ENCODE measurements around the gene AXDND1.

DNA sequence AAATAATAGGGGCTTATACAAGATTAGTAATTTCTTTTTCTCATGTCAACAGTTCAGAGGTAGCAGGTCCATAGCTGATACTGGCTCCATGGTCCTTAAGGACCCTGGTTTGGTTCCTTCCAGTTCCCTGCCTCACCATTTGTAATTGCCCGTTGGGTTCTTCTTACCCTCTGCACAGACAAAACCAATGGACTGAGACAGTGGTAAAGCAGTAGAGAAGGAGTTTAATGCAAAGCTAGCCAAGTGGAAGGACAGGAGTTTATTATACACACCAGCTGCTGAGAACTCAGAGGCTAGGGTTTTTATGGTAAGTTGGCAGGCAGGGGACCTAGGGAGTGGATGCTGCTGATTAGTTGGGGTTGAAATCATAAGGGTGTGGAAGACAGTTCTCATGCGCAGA is 35.9 kb upstream of the AXDND1 start:
- TF ChIP-seq, protein P1, sequence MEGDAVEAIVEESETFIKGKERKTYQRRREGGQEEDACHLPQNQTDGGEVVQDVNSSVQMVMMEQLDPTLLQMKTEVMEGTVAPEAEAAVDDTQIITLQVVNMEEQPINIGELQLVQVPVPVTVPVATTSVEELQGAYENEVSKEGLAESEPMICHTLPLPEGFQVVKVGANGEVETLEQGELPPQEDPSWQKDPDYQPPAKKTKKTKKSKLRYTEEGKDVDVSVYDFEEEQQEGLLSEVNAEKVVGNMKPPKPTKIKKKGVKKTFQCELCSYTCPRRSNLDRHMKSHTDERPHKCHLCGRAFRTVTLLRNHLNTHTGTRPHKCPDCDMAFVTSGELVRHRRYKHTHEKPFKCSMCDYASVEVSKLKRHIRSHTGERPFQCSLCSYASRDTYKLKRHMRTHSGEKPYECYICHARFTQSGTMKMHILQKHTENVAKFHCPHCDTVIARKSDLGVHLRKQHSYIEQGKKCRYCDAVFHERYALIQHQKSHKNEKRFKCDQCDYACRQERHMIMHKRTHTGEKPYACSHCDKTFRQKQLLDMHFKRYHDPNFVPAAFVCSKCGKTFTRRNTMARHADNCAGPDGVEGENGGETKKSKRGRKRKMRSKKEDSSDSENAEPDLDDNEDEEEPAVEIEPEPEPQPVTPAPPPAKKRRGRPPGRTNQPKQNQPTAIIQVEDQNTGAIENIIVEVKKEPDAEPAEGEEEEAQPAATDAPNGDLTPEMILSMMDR (conservative IDR thresholded peaks at IDR 0.05; ENCODE audit: low read depth in 2 of 2), result no peak
- TF ChIP-seq, protein P2, sequence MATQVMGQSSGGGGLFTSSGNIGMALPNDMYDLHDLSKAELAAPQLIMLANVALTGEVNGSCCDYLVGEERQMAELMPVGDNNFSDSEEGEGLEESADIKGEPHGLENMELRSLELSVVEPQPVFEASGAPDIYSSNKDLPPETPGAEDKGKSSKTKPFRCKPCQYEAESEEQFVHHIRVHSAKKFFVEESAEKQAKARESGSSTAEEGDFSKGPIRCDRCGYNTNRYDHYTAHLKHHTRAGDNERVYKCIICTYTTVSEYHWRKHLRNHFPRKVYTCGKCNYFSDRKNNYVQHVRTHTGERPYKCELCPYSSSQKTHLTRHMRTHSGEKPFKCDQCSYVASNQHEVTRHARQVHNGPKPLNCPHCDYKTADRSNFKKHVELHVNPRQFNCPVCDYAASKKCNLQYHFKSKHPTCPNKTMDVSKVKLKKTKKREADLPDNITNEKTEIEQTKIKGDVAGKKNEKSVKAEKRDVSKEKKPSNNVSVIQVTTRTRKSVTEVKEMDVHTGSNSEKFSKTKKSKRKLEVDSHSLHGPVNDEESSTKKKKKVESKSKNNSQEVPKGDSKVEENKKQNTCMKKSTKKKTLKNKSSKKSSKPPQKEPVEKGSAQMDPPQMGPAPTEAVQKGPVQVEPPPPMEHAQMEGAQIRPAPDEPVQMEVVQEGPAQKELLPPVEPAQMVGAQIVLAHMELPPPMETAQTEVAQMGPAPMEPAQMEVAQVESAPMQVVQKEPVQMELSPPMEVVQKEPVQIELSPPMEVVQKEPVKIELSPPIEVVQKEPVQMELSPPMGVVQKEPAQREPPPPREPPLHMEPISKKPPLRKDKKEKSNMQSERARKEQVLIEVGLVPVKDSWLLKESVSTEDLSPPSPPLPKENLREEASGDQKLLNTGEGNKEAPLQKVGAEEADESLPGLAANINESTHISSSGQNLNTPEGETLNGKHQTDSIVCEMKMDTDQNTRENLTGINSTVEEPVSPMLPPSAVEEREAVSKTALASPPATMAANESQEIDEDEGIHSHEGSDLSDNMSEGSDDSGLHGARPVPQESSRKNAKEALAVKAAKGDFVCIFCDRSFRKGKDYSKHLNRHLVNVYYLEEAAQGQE (IDR thresholded peaks at IDR 0.05; ENCODE audit: unreplicated experiment), result no peak
- TF ChIP-seq EZH2phosphoT487 (IDR thresholded peaks at IDR 0.05; ENCODE audit: unreplicated experiment) (no peak), EZH2 (IDR thresholded peaks at IDR 0.05; ENCODE audit: low read depth, unreplicated experiment) (no peak), CREB1 (CRISPR knock-in tag; IDR thresholded peaks at IDR 0.05; ENCODE audit: low read depth) (no peak), POLR2AphosphoS5 (IDR thresholded peaks at IDR 0.05; ENCODE audit: low read depth) (no peak), ZNF331 (CRISPR knock-in tag; IDR thresholded peaks at IDR 0.05; ENCODE audit: low read depth) (no peak), NANOG (IDR thresholded peaks at IDR 0.05; ENCODE audit: borderline replicate concordance) (no peak), JUNB (IDR thresholded peaks at IDR 0.05; ENCODE audit: unreplicated experiment) (no peak)
- TF ChIP-seq, protein P3, sequence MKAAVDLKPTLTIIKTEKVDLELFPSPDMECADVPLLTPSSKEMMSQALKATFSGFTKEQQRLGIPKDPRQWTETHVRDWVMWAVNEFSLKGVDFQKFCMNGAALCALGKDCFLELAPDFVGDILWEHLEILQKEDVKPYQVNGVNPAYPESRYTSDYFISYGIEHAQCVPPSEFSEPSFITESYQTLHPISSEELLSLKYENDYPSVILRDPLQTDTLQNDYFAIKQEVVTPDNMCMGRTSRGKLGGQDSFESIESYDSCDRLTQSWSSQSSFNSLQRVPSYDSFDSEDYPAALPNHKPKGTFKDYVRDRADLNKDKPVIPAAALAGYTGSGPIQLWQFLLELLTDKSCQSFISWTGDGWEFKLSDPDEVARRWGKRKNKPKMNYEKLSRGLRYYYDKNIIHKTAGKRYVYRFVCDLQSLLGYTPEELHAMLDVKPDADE (IDR thresholded peaks at IDR 0.05), result no peak
- TF ChIP-seq, protein P4, sequence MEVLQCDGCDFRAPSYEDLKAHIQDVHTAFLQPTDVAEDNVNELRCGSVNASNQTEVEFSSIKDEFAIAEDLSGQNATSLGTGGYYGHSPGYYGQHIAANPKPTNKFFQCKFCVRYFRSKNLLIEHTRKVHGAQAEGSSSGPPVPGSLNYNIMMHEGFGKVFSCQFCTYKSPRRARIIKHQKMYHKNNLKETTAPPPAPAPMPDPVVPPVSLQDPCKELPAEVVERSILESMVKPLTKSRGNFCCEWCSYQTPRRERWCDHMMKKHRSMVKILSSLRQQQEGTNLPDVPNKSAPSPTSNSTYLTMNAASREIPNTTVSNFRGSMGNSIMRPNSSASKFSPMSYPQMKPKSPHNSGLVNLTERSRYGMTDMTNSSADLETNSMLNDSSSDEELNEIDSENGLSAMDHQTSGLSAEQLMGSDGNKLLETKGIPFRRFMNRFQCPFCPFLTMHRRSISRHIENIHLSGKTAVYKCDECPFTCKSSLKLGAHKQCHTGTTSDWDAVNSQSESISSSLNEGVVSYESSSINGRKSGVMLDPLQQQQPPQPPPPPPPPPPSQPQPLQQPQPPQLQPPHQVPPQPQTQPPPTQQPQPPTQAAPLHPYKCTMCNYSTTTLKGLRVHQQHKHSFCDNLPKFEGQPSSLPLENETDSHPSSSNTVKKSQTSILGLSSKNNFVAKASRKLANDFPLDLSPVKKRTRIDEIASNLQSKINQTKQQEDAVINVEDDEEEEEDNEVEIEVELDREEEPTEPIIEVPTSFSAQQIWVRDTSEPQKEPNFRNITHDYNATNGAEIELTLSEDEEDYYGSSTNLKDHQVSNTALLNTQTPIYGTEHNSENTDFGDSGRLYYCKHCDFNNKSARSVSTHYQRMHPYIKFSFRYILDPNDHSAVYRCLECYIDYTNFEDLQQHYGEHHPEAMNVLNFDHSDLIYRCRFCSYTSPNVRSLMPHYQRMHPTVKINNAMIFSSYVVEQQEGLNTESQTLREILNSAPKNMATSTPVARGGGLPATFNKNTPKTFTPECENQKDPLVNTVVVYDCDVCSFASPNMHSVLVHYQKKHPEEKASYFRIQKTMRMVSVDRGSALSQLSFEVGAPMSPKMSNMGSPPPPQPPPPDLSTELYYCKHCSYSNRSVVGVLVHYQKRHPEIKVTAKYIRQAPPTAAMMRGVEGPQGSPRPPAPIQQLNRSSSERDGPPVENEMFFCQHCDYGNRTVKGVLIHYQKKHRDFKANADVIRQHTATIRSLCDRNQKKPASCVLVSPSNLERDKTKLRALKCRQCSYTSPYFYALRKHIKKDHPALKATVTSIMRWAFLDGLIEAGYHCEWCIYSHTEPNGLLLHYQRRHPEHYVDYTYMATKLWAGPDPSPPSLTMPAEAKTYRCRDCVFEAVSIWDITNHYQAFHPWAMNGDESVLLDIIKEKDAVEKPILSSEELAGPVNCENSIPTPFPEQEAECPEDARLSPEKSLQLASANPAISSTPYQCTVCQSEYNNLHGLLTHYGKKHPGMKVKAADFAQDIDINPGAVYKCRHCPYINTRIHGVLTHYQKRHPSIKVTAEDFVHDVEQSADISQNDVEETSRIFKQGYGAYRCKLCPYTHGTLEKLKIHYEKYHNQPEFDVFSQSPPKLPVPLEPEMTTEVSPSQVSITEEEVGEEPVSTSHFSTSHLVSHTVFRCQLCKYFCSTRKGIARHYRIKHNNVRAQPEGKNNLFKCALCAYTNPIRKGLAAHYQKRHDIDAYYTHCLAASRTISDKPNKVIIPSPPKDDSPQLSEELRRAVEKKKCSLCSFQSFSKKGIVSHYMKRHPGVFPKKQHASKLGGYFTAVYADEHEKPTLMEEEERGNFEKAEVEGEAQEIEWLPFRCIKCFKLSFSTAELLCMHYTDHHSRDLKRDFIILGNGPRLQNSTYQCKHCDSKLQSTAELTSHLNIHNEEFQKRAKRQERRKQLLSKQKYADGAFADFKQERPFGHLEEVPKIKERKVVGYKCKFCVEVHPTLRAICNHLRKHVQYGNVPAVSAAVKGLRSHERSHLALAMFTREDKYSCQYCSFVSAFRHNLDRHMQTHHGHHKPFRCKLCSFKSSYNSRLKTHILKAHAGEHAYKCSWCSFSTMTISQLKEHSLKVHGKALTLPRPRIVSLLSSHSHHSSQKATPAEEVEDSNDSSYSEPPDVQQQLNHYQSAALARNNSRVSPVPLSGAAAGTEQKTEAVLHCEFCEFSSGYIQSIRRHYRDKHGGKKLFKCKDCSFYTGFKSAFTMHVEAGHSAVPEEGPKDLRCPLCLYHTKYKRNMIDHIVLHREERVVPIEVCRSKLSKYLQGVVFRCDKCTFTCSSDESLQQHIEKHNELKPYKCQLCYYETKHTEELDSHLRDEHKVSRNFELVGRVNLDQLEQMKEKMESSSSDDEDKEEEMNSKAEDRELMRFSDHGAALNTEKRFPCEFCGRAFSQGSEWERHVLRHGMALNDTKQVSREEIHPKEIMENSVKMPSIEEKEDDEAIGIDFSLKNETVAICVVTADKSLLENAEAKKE (CRISPR knock-in tag; IDR thresholded peaks at IDR 0.05), result no peak

Data from GM23338 (cell line).